SK-N-SH treated with all-trans-retinoic acid at 6 μM for 48 hours (cell line): ENCODE measurements around the gene IFT43.

ENCODE experiments used
- ATAC-seq: fragments of 200-7000 bp; cut with Tn5 transposase; 3 replicates; pipeline ENCODE4 v1.9.1; 2020; ENCODE audit warnings: mild to moderate bottlenecking, moderate library complexity
- ARNTL ChIP-seq: fragments of 450-650 bp; formaldehyde crosslinking; IDR thresholded peaks from 2 replicates; pipeline ENCODE4 v1.5.0; 2020; ENCODE audit warnings: low read depth, mild to moderate bottlenecking, moderate library complexity, borderline replicate concordance
- BACH2 ChIP-seq: fragments of 250-450 bp; sonication (Bioruptor Pico); IDR thresholded peaks from 2 replicates; pipeline ENCODE4 v1.9.0; 2021; ENCODE audit warnings: mild to moderate bottlenecking, borderline replicate concordance
- CREB5 ChIP-seq: fragments of 250-450 bp; sonication (Bioruptor Pico); IDR thresholded peaks from 2 replicates; pipeline ENCODE4 v1.5.1; 2020; ENCODE audit warnings: low read depth, mild to moderate bottlenecking, moderate library complexity
- CSDC2 ChIP-seq: fragments of 250-450 bp; sonication (Bioruptor Pico); IDR thresholded peaks from 2 replicates; pipeline ENCODE4 v1.5.0; 2020; ENCODE audit warnings: mild to moderate bottlenecking, moderate library complexity
- ESRRG ChIP-seq: fragments of 250-450 bp; sonication (Bioruptor Pico); IDR thresholded peaks from 2 replicates; pipeline ENCODE4 v1.6.1; 2021; ENCODE audit warnings: mild to moderate bottlenecking
- GLIS3 ChIP-seq: fragments of 250-450 bp; sonication (Bioruptor Pico); IDR thresholded peaks from 2 replicates; pipeline ENCODE4 v1.5.0; 2020; ENCODE audit warnings: mild to moderate bottlenecking, moderate library complexity
- ISL1 ChIP-seq: fragments of 250-450 bp; sonication (Bioruptor Pico); IDR thresholded peaks from 2 replicates; pipeline ENCODE4 v2.1.2; 2022; ENCODE audit warnings: mild to moderate bottlenecking, moderate library complexity
- OSR1 ChIP-seq: fragments of 250-450 bp; sonication (Bioruptor Pico); IDR thresholded peaks from 2 replicates; pipeline ENCODE4 v1.8.0; 2022; ENCODE audit warnings: moderate library complexity, mild to moderate bottlenecking, inconsistent platforms
- PATZ1 ChIP-seq: fragments of 250-450 bp; sonication (Bioruptor Pico); IDR thresholded peaks from 2 replicates; pipeline ENCODE4 v1.8.0; 2020; ENCODE audit warnings: mild to moderate bottlenecking, moderate library complexity, borderline replicate concordance
- PPARA ChIP-seq: fragments of 250-450 bp; sonication (Bioruptor Pico); IDR thresholded peaks from 2 replicates; pipeline ENCODE4 v1.5.0; 2020; ENCODE audit warnings: mild to moderate bottlenecking, borderline replicate concordance
- RARB ChIP-seq: fragments of 250-450 bp; sonication (Bioruptor Pico); IDR thresholded peaks from 2 replicates; pipeline ENCODE4 v1.8.0; 2021; ENCODE audit warnings: mild to moderate bottlenecking, moderate library complexity
- SNAI2 ChIP-seq: fragments of 250-450 bp; sonication (Bioruptor Pico); IDR thresholded peaks from 2 replicates; pipeline ENCODE4 v1.5.0; 2020; ENCODE audit warnings: mild to moderate bottlenecking, moderate library complexity
- TCF4 ChIP-seq: fragments of 250-450 bp; sonication (Bioruptor Pico); IDR thresholded peaks from 2 replicates; pipeline ENCODE4 v1.8.0; 2021; ENCODE audit warnings: mild to moderate bottlenecking, moderate library complexity, borderline replicate concordance
- TOX ChIP-seq: fragments of 250-450 bp; sonication (Bioruptor Pico); IDR thresholded peaks from 2 replicates; pipeline ENCODE4 v1.8.0; 2021; ENCODE audit warnings: mild to moderate bottlenecking, moderate library complexity, borderline replicate concordance
- TSHZ2 ChIP-seq: fragments of 250-450 bp; sonication (Bioruptor Pico); IDR thresholded peaks from 2 replicates; pipeline ENCODE4 v1.5.0; 2020; ENCODE audit warnings: mild to moderate bottlenecking, moderate library complexity
- ZC3H10 ChIP-seq: fragments of 250-450 bp; sonication (Bioruptor Pico); IDR thresholded peaks from 2 replicates; pipeline ENCODE4 v1.5.1; 2021; ENCODE audit warnings: mild to moderate bottlenecking, moderate library complexity
- ZFP3 ChIP-seq: fragments of 250-450 bp; sonication (Bioruptor Pico); IDR thresholded peaks from 2 replicates; pipeline ENCODE4 v1.5.0; 2020; ENCODE audit warnings: mild to moderate bottlenecking, moderate library complexity
- ZFP30 ChIP-seq: fragments of 450-650 bp; formaldehyde crosslinking; IDR thresholded peaks from 2 replicates; pipeline ENCODE4 v1.5.0; 2022; ENCODE audit warnings: mild to moderate bottlenecking, moderate library complexity
- ZNF565 ChIP-seq: fragments of 450-650 bp; formaldehyde crosslinking; conservative IDR thresholded peaks from 2 replicates; pipeline ENCODE4 v1.5.0; 2020; ENCODE audit warnings: low read depth, mild to moderate bottlenecking, moderate library complexity
- ZNF70 ChIP-seq: fragments of 450-650 bp; formaldehyde crosslinking; IDR thresholded peaks from 2 replicates; pipeline ENCODE4 v1.5.0; 2020; ENCODE audit warnings: mild to moderate bottlenecking, moderate library complexity
- ZNF8 ChIP-seq: fragments of 450-650 bp; formaldehyde crosslinking; IDR thresholded peaks from 2 replicates; pipeline ENCODE4 v1.5.0; 2020; ENCODE audit warnings: mild to moderate bottlenecking, moderate library complexity
- TF ChIP-seq, protein P1 (sequence below): fragments of 250-450 bp; sonication (Bioruptor Pico); IDR thresholded peaks from 2 replicates; pipeline ENCODE4 v1.8.0; 2021; ENCODE audit warnings: low read depth, mild to moderate bottlenecking, moderate library complexity, borderline replicate concordance
- TF ChIP-seq, protein P2 (sequence below): fragments of 250-450 bp; sonication (Bioruptor Pico); IDR thresholded peaks from 2 replicates; pipeline ENCODE4 v1.5.1; 2021; ENCODE audit warnings: mild to moderate bottlenecking, moderate library complexity

The IFT43 gene

DNA sequence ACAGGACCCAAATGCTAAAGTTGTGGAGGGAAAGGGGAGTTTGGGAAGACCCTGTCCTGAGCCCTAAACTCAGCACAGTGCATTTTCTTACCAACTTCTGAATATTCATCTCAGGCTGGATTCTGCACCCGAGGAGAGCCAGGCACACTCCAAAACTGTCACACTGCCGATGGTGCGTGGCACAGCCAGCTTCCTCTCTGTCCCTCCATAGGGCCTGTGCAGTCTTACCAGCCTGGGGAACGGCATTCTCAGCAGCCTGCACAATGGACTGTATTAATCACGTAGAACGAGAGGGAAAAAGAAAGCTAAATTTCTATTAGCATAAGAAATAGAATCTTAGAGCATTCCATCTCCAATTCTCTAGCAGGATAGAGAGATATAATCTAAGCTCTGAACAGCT, 94.9 kb downstream of the IFT43 start:
- no peak for ATAC-seq
- TF ChIP-seq, protein P1, sequence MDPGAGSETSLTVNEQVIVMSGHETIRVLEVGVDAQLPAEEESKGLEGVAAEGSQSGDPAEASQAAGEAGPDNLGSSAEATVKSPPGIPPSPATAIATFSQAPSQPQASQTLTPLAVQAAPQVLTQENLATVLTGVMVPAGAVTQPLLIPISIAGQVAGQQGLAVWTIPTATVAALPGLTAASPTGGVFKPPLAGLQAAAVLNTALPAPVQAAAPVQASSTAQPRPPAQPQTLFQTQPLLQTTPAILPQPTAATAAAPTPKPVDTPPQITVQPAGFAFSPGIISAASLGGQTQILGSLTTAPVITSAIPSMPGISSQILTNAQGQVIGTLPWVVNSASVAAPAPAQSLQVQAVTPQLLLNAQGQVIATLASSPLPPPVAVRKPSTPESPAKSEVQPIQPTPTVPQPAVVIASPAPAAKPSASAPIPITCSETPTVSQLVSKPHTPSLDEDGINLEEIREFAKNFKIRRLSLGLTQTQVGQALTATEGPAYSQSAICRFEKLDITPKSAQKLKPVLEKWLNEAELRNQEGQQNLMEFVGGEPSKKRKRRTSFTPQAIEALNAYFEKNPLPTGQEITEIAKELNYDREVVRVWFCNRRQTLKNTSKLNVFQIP (CRISPR knock-in tag): no peak
- no peak for TF ChIP-seq RARB (CRISPR knock-in tag)
- no peak for TF ChIP-seq PATZ1 (CRISPR knock-in tag)
- no peak for TF ChIP-seq ZC3H10 (CRISPR knock-in tag)
- TF ChIP-seq ZFP30 (CRISPR knock-in tag): no peak
- TF ChIP-seq CREB5 (CRISPR knock-in tag): no peak
- TF ChIP-seq ZNF565: no peak
- TF ChIP-seq ZNF8 (CRISPR knock-in tag): no peak
- no peak for TF ChIP-seq SNAI2 (CRISPR knock-in tag)
- TF ChIP-seq ZNF70: no peak
- TF ChIP-seq ISL1 (CRISPR knock-in tag): no peak
- TF ChIP-seq ARNTL (CRISPR knock-in tag): no peak
- TF ChIP-seq CSDC2 (CRISPR knock-in tag): no peak
- TF ChIP-seq, all 23 proteins: peak for 0

GRCh38 chr14:76081642-76082041, 96.1 kb downstream of the IFT43 start:
- no peak for TF ChIP-seq ZC3H10 (CRISPR knock-in tag)
- no peak for TF ChIP-seq TCF4 (CRISPR knock-in tag)
- no peak for TF ChIP-seq ZFP3 (CRISPR knock-in tag)
- TF ChIP-seq CREB5 (CRISPR knock-in tag): no peak
- ATAC-seq: no peak

DNA sequence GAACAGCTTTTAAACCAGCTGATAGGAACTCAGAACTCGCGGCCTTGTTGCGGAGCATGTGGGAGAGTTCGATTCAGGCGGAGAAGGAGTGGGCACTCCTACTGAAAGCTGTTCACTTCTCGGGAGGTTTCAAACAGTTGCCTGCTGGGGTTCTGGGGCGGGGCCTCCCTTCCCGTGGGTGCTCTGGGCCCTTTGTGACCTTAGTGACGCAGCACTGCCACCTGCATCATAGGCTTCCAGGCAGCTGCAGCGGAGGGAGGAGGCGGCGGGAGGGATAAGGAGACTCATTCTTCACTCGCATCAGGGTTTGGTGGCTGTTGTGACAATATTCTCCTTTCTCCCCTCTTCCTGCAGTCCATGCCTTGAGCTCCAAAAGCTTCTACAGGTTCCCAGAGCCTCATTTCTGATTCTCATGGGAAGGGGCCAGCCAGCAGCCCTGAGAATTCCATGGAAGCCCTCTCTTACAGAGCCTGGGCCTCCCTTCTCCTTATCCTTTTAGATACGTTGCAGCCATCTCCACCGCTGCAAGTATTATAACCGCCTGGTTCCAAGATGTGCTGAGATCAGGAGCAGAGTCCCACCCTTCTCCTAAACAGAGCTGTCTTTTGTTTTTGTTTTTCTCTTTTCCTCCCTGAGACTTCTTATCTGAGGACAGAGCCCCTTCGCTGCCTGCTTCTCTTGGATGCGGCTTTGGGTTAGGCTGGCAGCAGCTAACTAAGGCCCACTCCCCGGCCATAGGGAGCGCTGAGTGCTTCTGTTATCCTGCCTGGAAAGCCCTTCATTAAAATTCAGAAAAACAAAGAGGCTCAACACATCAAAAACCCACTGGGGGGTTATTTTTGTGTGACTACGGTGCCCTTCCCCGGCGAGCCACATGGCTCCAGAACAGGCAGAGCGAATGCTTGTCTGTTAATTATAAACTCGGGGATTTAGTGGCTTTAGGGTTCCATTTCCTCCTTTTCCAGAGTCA, 98.5 kb downstream of the IFT43 start:
- no peak for ATAC-seq
- TF ChIP-seq GLIS3 (CRISPR knock-in tag) (no peak), ZNF8 (CRISPR knock-in tag) (no peak), PATZ1 (CRISPR knock-in tag) (no peak), SNAI2 (CRISPR knock-in tag) (no peak)
- TF ChIP-seq, all 23 proteins: peak for 0

DNA sequence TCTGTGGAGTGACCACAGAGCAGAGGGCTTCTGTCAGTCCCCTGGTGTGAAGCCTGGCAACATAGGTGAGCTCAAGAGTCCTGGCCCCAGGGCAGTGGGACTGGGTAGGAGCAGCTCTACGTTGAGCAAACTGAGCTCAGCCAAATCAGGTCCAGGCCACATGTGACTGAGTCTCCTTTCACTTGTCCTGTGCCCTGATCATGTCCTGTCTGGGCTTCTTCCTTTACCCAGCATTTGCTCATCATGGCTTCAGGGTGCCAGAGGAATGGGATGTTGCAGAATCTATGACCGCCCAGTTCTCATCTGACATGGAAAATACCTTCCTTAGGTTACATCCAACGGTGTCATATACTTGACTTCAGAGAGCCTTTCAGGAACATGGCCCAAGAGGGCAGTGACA, 99.8 kb downstream of the IFT43 start:
- no peak for ATAC-seq
- TF ChIP-seq ESRRG (CRISPR knock-in tag): no peak
- TF ChIP-seq PPARA: no peak
- TF ChIP-seq, protein P2, sequence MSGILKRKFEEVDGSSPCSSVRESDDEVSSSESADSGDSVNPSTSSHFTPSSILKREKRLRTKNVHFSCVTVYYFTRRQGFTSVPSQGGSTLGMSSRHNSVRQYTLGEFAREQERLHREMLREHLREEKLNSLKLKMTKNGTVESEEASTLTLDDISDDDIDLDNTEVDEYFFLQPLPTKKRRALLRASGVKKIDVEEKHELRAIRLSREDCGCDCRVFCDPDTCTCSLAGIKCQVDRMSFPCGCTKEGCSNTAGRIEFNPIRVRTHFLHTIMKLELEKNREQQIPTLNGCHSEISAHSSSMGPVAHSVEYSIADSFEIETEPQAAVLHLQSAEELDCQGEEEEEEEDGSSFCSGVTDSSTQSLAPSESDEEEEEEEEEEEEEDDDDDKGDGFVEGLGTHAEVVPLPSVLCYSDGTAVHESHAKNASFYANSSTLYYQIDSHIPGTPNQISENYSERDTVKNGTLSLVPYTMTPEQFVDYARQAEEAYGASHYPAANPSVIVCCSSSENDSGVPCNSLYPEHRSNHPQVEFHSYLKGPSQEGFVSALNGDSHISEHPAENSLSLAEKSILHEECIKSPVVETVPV (CRISPR knock-in tag): no peak
- TF ChIP-seq ARNTL (CRISPR knock-in tag): no peak
- TF ChIP-seq ZFP30 (CRISPR knock-in tag): no peak
- TF ChIP-seq TSHZ2: no peak
- TF ChIP-seq OSR1 (CRISPR knock-in tag): no peak
- TF ChIP-seq ISL1 (CRISPR knock-in tag): no peak
- no peak for TF ChIP-seq TOX (CRISPR knock-in tag)
- TF ChIP-seq TCF4 (CRISPR knock-in tag): no peak
- no peak for TF ChIP-seq ZC3H10 (CRISPR knock-in tag)
- no peak for TF ChIP-seq BACH2 (CRISPR knock-in tag)
- TF ChIP-seq ZNF565: no peak
- TF ChIP-seq, all 23 proteins: peak for 0
